ENCODE measurements around the gene PLA2G6.

Gene PLA2G6

DNA sequence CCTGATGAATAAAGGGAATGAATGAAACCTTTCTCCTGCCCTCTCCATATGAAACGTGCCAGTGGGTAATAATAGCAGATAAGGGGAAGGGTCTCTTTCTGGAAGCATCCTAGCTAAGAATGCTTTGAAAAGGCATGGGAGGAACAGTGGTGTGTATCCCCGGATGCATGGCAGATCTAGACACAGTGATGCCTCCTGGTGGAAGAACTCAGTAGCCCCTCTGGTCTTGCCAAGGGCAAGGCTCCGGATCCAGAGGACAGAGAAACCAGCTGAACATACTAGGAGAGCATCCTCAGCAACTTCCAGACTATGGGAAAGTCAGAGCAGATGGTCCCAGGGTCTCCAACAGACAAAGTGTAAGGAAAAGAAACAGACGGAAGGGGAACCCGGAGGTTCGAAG, 77.5 kb downstream of the PLA2G6 start:
- ATAC-seq (replicated peaks), result no peak
- Mint-ChIP-seq H3K4me3 (no peak overlapping the region), H3K27ac (no peak overlapping the region), H3K27me3 (no peaks in the 10 kb centered on the region), H3K36me3 (peaks cover 2 to 11% of the 10 kb centered on the region in 2 donors), H3K9me3 (no peaks in the 10 kb centered on the region), H3K4me1 (peaks cover 0 to 4% of the 10 kb centered on the region in 2 donors)
- DNase-seq, result no peak

DNA sequence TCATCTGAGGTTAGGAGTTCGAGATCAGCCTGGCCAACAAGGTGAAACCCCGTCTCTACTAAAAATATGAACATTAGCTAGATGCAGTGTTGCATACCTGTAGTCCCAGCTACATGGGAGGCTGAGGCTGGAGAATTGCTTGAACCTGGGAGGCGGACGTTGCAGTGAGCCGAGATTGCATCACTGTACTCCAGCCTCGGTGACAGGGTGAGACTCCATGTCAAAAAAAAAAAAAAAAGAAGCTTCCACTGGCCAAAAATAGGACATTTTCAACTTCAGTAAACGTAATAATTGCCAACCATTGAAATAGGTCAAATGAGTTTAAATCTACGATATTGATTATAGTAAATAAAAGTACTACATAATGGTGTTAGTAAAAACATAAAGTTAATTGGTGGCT, 78.0 kb downstream of the PLA2G6 start:
- Mint-ChIP-seq H3K27me3 (no peaks in the 10 kb centered on the region), H3K4me1 (peaks cover 0 to 4% of the 10 kb centered on the region in 2 donors), H3K9me3 (no peaks in the 10 kb centered on the region), H3K4me3 (no peak overlapping the region), H3K27ac (no peak overlapping the region), H3K36me3 (peaks cover 2 to 9% of the 10 kb centered on the region in 2 donors)
- DNase-seq, result no peak
- no peak for ATAC-seq (replicated peaks)

DNA sequence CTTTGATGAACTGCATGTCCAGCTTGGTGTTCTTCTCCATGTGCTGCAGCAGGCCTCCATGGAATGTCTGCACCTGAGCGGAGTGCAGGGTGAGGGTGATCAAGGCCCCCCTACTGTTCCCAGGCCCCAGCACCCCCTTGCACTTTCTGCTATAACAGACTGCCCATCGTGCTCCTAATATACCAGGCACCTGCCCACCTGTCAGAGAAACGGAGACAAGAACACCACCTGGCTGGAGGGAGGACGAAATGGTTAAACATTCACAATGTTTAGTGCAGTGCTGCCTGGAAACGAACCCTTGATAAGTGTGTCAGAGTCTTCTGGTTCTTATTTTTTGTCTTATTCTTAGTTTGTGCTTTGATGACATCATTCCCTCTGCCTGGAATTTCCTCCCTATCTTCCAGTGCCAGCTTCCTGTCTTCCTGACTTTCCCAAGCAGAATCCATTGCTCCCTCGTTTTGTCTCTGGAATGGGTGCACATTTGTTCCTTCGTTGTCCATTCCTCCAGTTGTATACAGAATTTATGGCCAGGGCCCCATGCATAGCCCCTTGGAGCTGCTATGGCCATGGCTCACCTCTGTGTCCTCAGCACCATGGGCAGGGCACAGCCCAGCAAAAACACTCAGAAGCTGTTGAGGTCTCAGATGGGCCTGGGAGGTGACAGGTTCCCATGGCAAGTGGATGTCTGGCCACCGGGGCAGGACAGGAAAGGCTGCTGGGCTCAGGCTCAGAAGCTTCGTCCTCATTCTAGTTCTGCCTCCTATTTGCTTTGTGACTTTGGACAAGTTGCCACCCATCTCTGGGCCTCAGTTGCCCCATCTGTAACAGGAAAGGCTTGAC, 83.0 kb downstream of the PLA2G6 start:
- H3K27ac Mint-ChIP-seq, result no peak overlapping the region
- no peak overlapping the region for H3K4me3 Mint-ChIP-seq
- ATAC-seq (replicated peaks) (no peak), DNase-seq (no peak)
- H3K9me3 Mint-ChIP-seq, result no peaks in the 10 kb centered on the region
- H3K36me3 Mint-ChIP-seq, result peaks cover 2 to 3% of the 10 kb centered on the region in 2 donors
- H3K27me3 Mint-ChIP-seq, result no peaks in the 10 kb centered on the region
- peaks cover 0 to 1% of the 10 kb centered on the region in 2 donors for H3K4me1 Mint-ChIP-seq

DNA sequence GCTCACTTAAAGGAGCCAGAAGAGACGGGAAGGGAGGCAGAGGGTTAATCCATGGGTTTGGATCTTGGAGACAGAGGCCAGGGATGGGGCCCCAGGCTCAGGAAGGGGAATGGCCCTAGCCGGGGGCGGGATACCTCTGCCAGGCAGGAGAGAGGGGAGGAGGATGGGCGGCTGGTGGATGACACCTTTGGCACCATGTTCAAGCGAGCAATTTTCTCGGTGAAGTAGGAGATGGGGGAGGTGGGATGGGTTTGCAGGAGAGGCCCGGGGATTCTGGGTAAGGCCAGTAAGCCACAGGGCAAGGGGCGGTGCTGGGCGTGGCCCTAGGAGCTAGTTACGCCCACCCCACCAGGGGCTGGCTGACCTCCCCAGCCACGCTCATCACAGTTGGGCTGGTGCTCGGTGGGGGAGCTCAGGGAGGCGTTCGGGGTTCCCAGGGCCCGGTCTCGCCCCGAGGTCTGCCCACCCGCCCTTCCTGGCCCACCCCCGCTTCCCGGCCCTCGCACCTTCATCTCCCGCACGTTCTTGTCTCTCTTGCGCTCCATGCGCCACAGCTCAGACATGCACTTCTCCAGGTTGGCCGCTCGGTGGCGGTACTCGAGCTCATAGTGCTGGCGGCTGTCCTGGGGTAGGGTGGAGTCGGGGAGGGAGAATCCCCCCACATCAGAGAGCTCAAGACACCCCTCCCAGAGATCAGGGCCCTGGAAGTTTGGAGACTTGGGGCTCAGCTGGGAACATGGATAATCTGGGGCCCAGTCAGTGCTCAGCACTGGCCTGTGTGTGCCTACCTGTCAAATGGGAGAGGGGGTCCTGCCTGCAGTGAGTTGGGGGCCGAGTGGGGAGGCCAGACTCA, 83.8 kb downstream of the PLA2G6 start:
- Mint-ChIP-seq H3K27ac (no peak overlapping the region), H3K4me1 (peaks cover 0 to 1% of the 10 kb centered on the region in 2 donors), H3K36me3 (peaks cover 2 to 9% of the 10 kb centered on the region in 2 donors), H3K4me3 (no peak overlapping the region), H3K27me3 (no peaks in the 10 kb centered on the region), H3K9me3 (no peaks in the 10 kb centered on the region)
- no peak for DNase-seq
- no peak for ATAC-seq (replicated peaks)

DNA sequence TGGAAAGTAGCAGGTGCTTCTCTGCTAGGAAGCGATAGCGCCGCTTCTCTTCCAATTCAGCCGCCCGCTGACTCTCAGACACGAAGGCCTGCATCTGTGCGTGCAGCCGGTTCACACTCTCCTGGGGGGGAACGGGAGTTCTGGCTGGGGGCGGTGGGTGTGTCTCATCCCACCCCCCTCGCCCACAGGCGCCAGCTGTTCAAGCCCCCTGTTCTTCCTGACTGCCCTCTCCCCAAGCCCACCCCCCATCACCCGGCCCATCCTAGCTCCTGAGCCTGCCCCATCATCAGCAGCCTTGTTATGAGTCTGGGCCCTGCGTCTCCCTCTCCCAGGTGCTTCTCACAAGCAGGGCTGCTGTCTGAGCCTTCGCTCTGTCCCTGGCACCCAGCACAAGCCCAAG, 84.6 kb downstream of the PLA2G6 start:
- Mint-ChIP-seq H3K4me1 (peaks cover 0 to 1% of the 10 kb centered on the region in 2 donors), H3K36me3 (peaks cover 2 to 9% of the 10 kb centered on the region in 2 donors), H3K27me3 (no peaks in the 10 kb centered on the region), H3K9me3 (no peaks in the 10 kb centered on the region), H3K27ac (no peak overlapping the region), H3K4me3 (no peak overlapping the region)
- DNase-seq, result no peak
- no peak for ATAC-seq (replicated peaks)

DNA sequence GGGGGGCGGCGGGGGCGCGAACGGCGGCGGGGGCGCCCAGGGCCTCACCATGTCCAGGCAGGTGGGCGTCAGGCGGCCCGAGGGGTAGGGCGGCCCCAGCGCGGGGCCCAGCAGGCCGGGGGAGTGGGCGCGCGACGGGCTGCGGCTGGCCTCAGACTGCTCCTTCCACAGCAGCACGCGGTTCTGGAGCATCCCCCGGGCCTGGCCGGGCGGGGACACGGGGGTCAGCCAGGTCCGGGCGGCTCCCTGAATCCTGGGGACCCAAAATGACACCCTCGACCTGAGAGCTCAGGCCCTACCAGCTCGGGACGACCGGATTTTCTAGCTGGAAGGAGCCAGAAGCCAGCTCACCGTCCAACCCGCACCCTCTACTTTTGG, 92.2 kb downstream of the PLA2G6 start:
- no peak for DNase-seq
- Mint-ChIP-seq H3K27me3 (peaks cover 12 to 33% of the 10 kb centered on the region in 2 donors), H3K9me3 (no peaks in the 10 kb centered on the region), H3K4me3 (no peak overlapping the region), H3K27ac (no peak overlapping the region), H3K4me1 (no peaks in the 10 kb centered on the region), H3K36me3 (peaks cover 10 to 16% of the 10 kb centered on the region in 2 donors)
- ATAC-seq (replicated peaks), result no peak

DNA sequence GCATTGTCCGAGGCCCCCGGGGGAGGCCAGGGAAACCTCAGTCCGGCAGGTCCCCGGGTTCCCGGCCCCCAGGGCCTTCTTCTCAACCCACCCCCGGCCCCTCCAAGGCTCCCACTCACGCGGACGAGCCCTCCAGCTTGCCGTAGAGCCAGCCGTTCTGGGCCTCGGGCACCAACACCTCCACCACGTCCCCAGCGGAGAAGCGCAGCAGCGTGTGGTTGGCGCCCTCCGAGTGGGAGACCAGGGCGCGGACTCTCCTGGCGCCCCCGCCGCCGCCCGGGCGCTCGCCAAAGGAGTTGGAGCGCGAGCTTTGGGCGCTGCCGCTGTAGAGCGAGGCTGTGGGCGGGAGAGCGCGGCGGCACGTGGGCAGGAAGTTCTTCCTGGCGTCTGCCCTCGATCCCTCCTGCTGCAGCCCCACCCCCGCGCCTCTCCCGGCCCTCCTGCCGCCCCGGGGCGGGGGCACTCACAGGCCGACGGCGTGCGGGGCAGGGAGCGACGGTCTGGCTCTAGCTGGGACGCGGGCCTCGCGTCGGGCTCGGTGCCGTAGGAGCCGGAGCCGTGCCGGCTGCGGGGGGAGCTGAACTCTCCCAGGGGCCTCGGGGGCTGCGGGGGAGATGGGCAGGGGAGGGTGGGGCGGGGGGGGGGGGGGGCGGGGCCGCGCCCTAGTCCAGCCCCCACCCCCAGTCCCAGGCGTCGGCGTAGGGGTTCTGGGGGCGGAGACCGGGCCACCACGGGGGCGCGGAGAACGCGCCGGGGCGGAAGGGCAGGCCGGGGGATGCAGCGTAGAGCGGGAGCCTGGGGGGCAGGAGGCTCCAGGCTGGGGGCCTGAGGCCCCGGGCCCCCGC, 92.8 kb downstream of the PLA2G6 start:
- H3K4me3 Mint-ChIP-seq, result no peak overlapping the region
- ATAC-seq (replicated peaks), result no peak
- peaks cover 10 to 15% of the 10 kb centered on the region in 2 donors for H3K36me3 Mint-ChIP-seq
- H3K4me1 Mint-ChIP-seq, result no peaks in the 10 kb centered on the region
- H3K27me3 Mint-ChIP-seq, result peaks cover 12 to 37% of the 10 kb centered on the region in 2 donors
- no peak for DNase-seq
- H3K9me3 Mint-ChIP-seq, result no peaks in the 10 kb centered on the region
- H3K27ac Mint-ChIP-seq, result no peak overlapping the region

DNA sequence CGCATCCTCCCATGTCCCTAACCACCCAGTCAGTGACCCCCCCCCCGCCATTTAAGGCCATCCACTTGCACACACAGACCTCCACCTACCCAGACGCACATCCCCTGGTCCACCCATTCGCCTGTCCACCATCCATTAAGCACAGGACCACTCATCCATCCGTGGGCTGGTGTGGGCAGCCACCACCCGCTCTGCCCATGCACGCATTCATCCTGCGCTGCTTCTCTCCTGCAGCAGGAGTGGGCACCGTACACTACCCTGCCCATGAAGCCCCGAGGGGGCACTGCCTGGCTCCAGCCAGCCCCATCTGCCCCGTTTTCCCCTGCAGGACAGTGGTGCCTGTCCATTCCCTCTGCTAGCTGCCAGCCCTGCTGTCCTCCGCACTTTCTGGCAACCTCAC, 93.8 kb downstream of the PLA2G6 start:
- Mint-ChIP-seq H3K4me1 (peaks cover 0 to under 1% of the 10 kb centered on the region in 2 donors), H3K27ac (no peak overlapping the region), H3K4me3 (no peak overlapping the region), H3K36me3 (peaks cover 7 to 10% of the 10 kb centered on the region in 2 donors), H3K27me3 (peaks cover 18 to 47% of the 10 kb centered on the region in 2 donors), H3K9me3 (no peaks in the 10 kb centered on the region)
- no peak for ATAC-seq (replicated peaks)
- no peak for DNase-seq

DNA sequence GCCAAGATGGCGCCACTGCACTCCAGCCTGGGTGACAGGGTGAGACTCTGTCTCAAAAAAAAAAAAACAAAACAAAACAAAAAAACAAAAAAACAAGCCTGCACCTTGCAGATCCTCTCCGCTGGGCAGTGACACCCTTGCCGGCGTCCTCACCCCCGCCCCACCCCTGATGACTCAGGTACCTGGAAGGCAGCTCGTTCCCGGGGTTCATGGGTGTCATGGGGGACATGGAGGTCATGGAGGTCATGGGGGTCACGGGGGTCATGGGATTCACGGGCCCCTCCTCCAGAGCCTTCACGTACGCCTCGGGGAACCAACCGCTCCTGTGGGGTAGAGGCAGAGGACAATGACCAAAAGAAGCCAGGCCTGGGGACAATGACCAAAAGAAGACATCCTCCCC, 94.7 kb downstream of the PLA2G6 start:
- ATAC-seq (replicated peaks) (no peak), DNase-seq (no peak)
- H3K4me3 Mint-ChIP-seq, result no peak overlapping the region
- H3K27ac Mint-ChIP-seq, result no peak overlapping the region
- H3K27me3 Mint-ChIP-seq, result peaks cover 19 to 56% of the 10 kb centered on the region in 2 donors
- H3K9me3 Mint-ChIP-seq, result no peaks in the 10 kb centered on the region
- peaks cover 7 to 10% of the 10 kb centered on the region in 2 donors for H3K36me3 Mint-ChIP-seq
- peaks cover 4 to 10% of the 10 kb centered on the region in 2 donors for H3K4me1 Mint-ChIP-seq

DNA sequence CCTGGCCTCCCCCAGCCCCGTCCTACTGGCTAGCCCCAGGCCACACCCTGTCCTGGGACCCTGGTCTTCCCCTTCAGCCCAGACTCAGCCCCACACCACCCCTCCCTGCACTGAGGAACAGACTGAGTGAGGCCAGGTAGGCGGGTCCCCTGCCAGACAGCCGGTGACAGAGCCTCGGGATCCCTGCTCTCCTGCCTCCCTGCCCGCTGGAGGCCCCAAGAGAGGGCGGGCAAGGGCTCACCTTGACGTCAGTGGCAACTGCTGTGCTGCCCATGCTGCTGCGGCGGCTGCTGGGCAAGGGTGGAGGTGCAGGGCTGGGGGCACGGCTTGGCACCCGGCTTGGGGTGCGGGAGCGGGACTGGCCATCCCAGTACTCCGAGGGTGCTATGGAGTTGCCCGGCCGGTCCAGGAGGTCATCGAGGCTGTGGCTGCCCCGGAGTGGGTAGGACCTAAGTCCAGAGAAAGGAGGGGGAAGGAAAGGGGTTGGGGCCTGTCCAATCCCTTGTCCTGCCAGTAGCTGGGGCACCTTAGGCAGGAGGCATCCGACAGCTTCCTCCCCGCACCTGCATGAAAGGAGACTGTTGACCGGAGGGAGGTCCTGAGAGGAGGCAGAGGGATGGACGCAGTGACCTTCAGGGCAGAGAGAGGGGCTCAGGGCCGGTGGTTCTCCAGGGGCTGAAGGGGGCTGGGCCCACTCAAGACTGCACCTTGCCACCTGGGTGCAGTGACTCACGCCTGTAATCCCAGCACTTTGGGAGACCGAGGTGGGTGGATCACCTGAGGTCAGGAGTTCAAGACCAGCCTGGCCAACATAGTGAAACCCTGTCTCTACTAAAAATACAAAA, 95.4 kb downstream of the PLA2G6 start:
- Mint-ChIP-seq H3K9me3 (no peaks in the 10 kb centered on the region), H3K27ac (no peak overlapping the region), H3K4me1 (peaks cover 4 to 14% of the 10 kb centered on the region in 2 donors), H3K27me3 (peaks cover 19 to 60% of the 10 kb centered on the region in 2 donors), H3K36me3 (peaks cover 7 to 10% of the 10 kb centered on the region in 2 donors), H3K4me3 (no peak overlapping the region)
- DNase-seq, result no peak
- no peak for ATAC-seq (replicated peaks)

DNA sequence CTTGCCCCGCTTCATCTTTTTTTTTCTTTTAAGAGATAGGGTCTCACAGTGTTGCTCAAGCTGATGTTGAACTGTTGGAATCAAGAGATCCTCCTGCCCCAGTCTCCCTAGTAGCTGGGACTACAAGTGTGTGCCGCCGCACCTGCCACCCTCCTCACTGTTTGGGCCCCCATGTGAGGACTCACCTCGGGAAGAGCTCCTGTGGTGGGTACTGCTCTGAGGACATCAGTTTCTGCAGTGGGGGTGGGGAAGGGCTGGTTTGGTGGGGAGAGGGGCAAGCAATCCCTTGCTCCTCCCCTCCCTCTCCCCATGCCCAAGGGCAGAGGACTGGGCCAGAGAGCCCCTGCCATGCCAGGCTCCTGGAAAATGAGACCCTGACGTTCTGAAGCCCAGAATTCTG, 96.1 kb downstream of the PLA2G6 start:
- Mint-ChIP-seq H3K4me1 (peaks cover 4 to 14% of the 10 kb centered on the region in 2 donors), H3K27me3 (peaks cover 20 to 65% of the 10 kb centered on the region in 2 donors), H3K4me3 (no peak overlapping the region), H3K36me3 (peaks cover 7 to 10% of the 10 kb centered on the region in 2 donors), H3K9me3 (no peaks in the 10 kb centered on the region), H3K27ac (no peak overlapping the region)
- ATAC-seq (replicated peaks) (no peak), DNase-seq (no peak)

DNA sequence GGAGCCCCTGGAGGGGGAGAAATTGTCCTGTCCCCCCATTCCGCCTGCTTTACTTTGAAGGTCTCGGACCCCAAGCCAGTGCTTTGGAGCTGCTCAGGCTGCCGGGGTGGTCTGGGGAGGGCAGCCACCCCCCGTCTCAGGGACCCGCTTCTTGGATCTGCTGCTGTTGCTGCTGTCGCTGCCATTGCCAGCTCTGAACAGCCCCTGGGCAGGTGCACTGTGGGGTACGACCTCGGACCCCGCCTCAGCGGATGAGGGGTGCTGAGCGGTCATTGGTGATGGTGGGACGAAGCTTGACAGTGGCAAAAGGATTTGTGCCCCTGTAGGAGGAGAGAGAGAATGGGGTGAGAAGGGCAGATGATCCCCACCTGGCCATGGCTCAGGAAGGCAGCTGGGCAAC, 96.6 kb downstream of the PLA2G6 start:
- no peak overlapping the region for H3K27ac Mint-ChIP-seq
- H3K36me3 Mint-ChIP-seq, result peaks cover 10% of the 10 kb centered on the region in 2 donors
- H3K4me1 Mint-ChIP-seq, result peaks cover 4 to 14% of the 10 kb centered on the region in 2 donors
- no peak for ATAC-seq (replicated peaks)
- H3K9me3 Mint-ChIP-seq, result no peaks in the 10 kb centered on the region
- H3K27me3 Mint-ChIP-seq, result peaks cover 24 to 67% of the 10 kb centered on the region in 2 donors
- H3K4me3 Mint-ChIP-seq, result no peak overlapping the region
- no peak for DNase-seq

DNA sequence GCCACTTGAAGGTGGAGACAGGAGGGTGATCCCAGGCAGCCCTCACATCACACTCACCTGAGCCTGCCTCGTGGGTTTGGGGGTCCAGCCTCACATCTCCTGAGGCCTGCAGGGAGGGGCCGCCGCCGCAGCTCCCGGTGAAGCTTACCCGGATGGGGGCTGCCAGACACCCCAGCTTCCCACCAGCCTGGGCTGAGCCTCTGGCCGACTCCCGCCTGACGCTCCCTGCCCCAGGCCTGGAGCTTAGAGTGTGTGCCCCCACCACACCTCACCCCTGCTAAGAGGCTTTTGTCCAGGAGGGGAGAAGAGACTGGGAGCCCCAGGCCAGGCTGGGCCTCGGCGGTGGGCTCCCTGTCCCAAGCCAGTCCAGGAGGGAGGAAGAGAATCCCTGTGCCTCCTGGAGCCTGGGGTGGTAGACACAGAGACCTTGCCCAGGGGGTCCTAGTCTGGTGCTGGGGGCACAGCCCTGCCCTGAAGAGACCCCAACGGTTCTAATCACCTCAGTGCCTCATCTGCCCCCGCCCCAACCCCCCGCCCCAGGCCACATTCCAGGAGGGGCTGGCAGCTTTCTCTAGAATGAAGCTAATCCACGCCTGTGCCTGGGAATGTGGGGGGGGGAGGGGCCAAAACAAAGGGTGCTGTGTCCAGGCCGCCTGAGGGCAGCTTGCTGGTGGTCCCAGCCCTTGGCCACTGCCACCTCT, 97.5 kb downstream of the PLA2G6 start, which contains the start of gene SLC16A8:
TSS of gene SLC16A8 (minus strand) at position 254 of the 701 bp plus-strand sequence. CDS start 1,311 bp downstream, outside the sequence.
- Mint-ChIP-seq H3K4me1 (peaks cover 4 to 14% of the 10 kb centered on the region in 2 donors), H3K9me3 (no peaks in the 10 kb centered on the region), H3K27me3 (peaks cover 29 to 68% of the 10 kb centered on the region in 2 donors), H3K36me3 (peaks cover 14 to 16% of the 10 kb centered on the region in 2 donors), H3K4me3 (no peak within 1 kb of the TSS), H3K27ac (no peak within 1 kb of the TSS)
- ATAC-seq (replicated peaks), result no peak
- DNase-seq, result no peak

All from stimulated activated naive B cell treated with anti-CD40 and anti-IgM and Interleukin-4, amounts not matched to agents 10 μg/mL and 1 μg/mL and 100 μg/mL, for 72 hours (primary cell).